ENCODE results near the gene HMGB1. TPM values are rescaled to one million over a fixed set of nuclear protein-coding genes. Genes with fewer than 3 reads are reported as not detected.

The HMGB1 gene
- total RNA-seq: 100 to 1,000 TPM; 264 to 274 TPM

DNA sequence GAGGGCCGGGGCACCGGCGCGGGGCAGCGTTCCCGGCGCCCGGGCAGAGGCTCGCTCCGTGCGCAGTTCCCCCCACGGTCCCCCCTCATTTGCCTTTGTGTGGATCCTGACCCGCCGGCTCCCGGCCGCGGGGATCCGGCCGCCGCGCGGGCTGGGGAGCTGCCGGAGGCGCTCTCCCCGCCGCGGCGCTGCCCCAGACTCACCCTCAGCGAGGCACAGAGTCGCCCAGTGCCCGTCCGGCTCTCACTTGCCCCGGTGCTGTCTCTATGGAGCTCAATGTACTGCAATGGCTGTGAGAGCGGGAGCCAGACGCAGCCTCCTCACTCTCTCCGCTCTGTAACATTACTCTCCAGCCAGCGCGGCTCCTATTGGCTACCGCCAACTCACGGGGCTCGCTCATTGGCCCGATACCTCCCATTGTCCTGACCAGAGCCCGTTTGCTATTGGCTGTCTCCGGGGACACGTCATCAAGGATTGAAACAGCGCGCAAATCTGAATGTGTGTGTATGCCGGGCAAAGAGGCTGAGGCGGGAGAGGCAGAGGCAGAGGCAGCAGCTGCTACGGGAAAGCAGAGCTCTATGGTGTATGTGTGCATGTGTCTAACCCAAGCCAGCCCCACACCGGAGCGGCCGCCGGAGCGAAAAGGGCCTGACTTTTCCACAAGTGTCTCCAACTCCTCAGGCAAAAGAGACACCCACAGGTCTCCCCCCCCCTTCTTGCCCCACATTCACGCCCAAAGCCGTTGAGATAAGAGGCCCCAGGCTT is at the start of gene HMGB1:
Gene HMGB1 (minus strand): TSS at position 344 of the 765 bp plus-strand sequence. CDS start 2,256 bp downstream, outside the sequence.
- peak; percentile 99 for DNase-seq (ENCODE audit: low spot score)
- H3K9me3 ChIP-seq: no peaks in the 10 kb centered on the region
- TF ChIP-seq, protein P1, sequence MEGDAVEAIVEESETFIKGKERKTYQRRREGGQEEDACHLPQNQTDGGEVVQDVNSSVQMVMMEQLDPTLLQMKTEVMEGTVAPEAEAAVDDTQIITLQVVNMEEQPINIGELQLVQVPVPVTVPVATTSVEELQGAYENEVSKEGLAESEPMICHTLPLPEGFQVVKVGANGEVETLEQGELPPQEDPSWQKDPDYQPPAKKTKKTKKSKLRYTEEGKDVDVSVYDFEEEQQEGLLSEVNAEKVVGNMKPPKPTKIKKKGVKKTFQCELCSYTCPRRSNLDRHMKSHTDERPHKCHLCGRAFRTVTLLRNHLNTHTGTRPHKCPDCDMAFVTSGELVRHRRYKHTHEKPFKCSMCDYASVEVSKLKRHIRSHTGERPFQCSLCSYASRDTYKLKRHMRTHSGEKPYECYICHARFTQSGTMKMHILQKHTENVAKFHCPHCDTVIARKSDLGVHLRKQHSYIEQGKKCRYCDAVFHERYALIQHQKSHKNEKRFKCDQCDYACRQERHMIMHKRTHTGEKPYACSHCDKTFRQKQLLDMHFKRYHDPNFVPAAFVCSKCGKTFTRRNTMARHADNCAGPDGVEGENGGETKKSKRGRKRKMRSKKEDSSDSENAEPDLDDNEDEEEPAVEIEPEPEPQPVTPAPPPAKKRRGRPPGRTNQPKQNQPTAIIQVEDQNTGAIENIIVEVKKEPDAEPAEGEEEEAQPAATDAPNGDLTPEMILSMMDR (IDR thresholded peaks at IDR 0.05): peak in 1 of 4 experiments; percentile 27
- peak; percentile 100 for TF ChIP-seq POLR2A (IDR thresholded peaks at IDR 0.05)
- peak; percentile 100 for TF ChIP-seq POLR2AphosphoS5 (IDR thresholded peaks at IDR 0.05)
- WGBS: under 1% methylated on average over 57 of the region's 57 CpGs
- intact Hi-C loops (cut with DNase I): loop anchor here (2.0 to 10.0 kb wide), 7 partner anchors 45 to 611 kb away; partner anchors contain the start of genes UBL3 and USPL1
- peak within 1 kb of the TSS; percentile 91 to 98 for H3K4me3 ChIP-seq
- H3K4me1 ChIP-seq (replicated peaks): peaks cover 3% of the 10 kb centered on the region
- no peaks in the 10 kb centered on the region for H3K36me3 ChIP-seq
- H3K27me3 ChIP-seq (replicated peaks; ENCODE audit: insufficient read depth): no peaks in the 10 kb centered on the region
- peak within 1 kb of the TSS; percentile 99 for H3K27ac ChIP-seq

DNA sequence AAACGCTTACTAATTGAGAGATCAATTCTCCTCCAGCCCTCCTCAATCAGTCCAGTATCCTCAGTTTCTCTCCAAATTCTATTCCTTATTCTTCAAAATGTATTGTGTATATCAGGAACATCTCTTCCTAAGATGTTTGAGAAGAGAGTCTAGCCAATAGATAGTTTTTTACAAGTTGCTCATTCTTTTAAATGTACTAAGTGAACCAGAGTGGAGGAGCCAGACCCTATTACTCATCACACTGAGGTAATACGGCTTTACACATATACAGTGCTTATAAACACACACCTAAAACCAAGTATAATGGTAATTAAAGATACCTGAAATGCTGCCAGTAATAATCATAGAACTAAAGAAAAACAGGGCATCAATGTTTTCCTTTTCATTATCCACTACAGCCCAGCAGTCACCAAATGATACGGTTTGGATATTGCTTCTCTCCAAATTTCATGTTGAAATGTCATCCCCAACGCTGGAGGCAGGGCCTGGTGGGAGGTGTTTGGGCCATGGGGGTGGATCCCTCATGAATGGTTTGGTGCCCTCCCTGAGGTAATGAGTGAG is 45.2 kb upstream of the HMGB1 start:
- no peak for DNase-seq (ENCODE audit: low spot score)
- Histone ChIP-seq H3K36me3 (no peaks in the 10 kb centered on the region), H3K27me3 (replicated peaks; ENCODE audit: insufficient read depth) (no peaks in the 10 kb centered on the region), H3K4me1 (replicated peaks) (no peaks in the 10 kb centered on the region), H3K27ac (no peak overlapping the region), H3K9me3 (no peaks in the 10 kb centered on the region), H3K4me3 (no peak overlapping the region)
- intact Hi-C loops (cut with DNase I): no loop called here
- 70% methylated on average over 4 of the region's 4 CpGs for WGBS
- TF ChIP-seq, protein P1 (IDR thresholded peaks at IDR 0.05): no peak
- no peak for TF ChIP-seq POLR2A (IDR thresholded peaks at IDR 0.05)
- no peak for TF ChIP-seq POLR2AphosphoS5 (IDR thresholded peaks at IDR 0.05)

DNA sequence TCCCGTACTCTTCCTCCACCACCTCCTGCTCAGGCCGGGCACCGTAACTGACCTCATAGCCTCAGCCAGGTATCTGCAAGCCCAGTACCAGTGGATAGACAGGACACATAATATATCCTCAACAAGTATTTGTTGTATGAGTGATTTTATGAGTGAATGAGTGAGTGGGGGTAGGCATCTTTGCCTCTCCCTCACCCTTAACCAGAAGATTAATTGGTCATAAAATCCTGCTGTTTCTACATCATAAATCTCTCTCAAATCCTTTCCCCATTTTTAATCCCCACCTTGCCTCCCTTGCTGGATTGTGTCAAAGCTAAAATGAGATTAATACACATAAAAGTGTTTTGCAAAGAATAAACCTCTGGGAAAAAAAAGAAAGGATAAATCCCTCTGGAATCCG is 44.4 kb upstream of the HMGB1 start:
- no peaks in the 10 kb centered on the region for H3K36me3 ChIP-seq
- no peak overlapping the region for H3K4me3 ChIP-seq
- no peaks in the 10 kb centered on the region for H3K27me3 ChIP-seq (replicated peaks; ENCODE audit: insufficient read depth)
- TF ChIP-seq POLR2AphosphoS5 (IDR thresholded peaks at IDR 0.05) (no peak), POLR2A (IDR thresholded peaks at IDR 0.05) (no peak)
- TF ChIP-seq, protein P1 (IDR thresholded peaks at IDR 0.05): no peak
- H3K27ac ChIP-seq: no peak overlapping the region
- H3K4me1 ChIP-seq (replicated peaks): no peaks in the 10 kb centered on the region
- whole genome bisulfite sequencing: 65% methylated on average over 4 of the region's 4 CpGs
- H3K9me3 ChIP-seq: no peaks in the 10 kb centered on the region
- no peak for DNase-seq (ENCODE audit: low spot score)
- intact Hi-C loops (cut with DNase I): no loop called here

DNA sequence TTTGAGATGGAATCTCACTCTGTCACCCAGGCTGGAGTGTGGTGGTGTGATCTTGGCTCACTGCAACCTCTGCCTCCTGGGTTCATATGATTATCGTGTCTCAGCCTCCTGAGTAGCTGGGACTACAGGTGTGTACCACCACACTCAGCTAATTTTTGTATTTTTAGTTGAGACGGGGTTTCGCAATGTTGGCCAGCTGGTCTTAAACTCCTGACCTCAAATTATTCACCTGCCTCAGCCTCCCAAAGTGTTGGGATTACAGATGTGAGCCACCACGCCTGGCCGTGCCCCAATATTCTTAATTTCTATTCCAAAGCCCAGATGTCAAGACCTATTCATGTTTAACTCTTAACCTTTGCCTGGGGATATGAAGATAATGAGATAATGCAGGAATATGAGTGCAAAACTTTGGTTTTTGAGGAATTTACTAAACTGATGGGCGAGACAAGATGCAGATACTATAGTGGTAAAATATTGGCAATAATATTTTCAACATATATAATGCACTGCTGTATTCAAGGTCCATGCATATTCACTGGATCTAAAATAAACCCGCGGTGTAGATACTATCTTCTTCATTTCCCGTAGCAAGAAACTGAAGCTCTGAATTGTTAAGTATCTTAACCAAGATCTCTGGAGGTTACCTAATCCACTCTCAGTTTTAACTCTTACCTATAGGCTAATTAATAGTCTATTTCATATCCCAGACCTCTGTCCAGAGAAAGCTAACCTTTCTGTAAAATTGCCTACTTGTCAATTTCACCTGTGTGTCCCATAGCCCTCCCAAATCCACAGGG is 43.7 kb upstream of the HMGB1 start:
- no peaks in the 10 kb centered on the region for H3K4me1 ChIP-seq (replicated peaks)
- intact Hi-C loops (cut with DNase I): no loop called here
- no peaks in the 10 kb centered on the region for H3K36me3 ChIP-seq
- DNase-seq (ENCODE audit: low spot score): no peak
- no peaks in the 10 kb centered on the region for H3K27me3 ChIP-seq (replicated peaks; ENCODE audit: insufficient read depth)
- no peaks in the 10 kb centered on the region for H3K9me3 ChIP-seq
- TF ChIP-seq, protein P1 (IDR thresholded peaks at IDR 0.05): no peak
- no peak for TF ChIP-seq POLR2AphosphoS5 (IDR thresholded peaks at IDR 0.05)
- no peak for TF ChIP-seq POLR2A (IDR thresholded peaks at IDR 0.05)
- H3K27ac ChIP-seq: no peak overlapping the region
- no peak overlapping the region for H3K4me3 ChIP-seq
- 81% methylated on average over 9 of the region's 9 CpGs for WGBS
